ENCODE results near the gene PAGE4.
A peak's percentile ranks its signal among the peaks of the same experiment; 100 is the strongest.

Gene PAGE4

GRCh38 chrX:49877397-49878101 lies 48.4 kb downstream of the PAGE4 start:
- peak; percentile 80 for DNase-seq

DNA sequence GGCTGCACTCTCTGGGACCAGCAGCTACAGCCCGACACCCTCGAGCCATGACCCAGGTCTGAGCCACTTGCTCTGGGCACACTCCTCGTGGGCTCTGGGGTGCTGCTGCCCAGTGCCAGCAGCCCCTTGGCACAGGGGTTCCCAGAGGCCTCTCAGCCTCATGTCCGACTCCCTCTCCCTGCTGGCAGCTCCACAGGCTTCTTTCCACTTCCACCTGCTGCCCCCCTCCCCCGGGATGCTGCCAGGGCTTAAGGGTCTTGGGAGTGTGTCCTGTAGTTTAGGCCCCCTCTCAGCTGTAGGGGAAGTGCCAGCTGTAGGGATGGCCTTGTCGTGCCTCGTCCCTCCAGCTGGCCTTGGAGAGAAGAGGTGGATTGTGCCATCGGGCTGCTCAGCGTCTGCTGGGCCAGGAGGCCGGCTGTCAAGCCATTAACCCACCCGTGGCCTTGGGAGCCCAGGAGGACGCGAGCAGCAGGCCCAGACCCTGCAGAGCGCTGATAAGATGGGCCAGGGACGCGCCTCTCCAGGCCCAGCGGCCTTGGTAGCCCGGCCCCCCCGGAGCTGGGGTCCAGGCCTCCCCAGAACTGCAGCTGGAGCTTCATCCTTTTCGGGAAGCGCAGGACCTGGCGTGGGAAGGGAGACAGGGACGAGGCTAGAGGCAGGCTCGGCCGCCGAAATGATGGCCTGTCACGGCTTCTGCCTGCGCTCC lies 49.2 kb downstream of the PAGE4 start:
- peak; percentile 50 for DNase-seq

DNA sequence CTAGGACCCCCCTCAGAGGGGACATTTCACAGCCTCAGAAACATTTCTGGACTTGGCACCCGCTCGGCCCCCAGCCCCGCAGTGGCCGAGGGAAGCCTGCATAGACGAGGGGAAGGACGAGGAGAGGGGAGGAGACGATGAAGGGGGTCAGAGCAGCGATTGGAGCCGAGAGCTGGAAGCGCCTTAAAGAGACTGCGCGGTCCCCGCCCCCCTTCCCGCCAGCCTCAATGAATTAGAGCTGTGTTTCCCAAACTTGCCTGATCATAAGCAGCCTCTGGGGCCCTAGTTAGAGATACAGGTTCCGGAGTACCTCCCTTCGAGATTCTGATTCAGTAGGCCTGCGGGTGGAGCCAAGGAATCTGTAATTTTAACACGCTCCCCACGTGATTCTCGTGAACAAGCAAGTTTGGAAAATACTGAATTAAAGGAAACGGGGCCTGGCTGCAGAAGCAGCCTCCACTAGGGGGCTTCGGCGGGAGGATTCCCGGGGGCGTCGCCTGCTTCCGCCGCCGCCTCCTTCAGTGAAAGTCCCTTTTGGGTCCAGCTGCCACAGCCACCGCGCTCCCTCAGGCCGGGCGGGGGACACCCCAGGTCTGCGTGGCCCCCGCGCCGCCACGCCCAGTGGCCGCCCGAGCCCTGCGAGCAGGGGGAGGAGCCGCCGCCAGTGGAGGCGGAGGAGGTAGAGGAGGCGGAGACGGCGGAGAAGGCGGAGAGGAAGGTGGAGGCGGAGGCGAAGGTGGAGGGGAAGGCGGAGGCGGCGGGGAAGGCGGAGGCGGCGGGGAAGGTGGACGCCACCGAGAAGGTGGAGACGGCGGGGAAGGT lies 49.9 kb downstream of the PAGE4 start, which contains the start of gene USP27X:
USP27X (plus strand) TSS at position 651 of the 822 bp plus-strand sequence. CDS start 824 bp downstream, outside the sequence.
- peak; percentile 89 for DNase-seq

DNA sequence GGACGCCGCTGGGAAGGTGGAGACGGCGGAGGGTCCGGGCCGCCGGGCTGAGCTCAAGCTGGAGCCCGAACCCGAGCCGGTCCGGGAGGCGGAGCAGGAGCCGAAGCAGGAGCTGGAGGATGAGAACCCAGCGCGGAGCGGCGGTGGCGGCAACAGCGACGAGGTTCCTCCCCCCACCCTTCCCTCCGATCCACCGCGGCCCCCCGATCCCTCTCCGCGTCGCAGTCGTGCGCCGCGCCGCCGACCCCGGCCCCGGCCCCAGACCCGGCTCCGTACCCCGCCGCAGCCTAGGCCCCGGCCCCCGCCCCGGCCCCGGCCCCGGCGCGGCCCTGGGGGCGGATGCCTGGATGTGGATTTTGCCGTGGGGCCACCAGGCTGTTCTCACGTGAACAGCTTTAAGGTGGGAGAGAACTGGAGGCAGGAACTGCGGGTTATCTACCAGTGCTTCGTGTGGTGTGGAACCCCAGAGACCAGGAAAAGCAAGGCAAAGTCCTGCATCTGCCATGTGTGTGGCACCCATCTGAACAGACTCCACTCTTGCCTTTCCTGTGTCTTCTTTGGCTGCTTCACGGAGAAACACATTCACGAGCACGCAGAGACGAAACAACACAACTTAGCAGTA lies 50.7 kb downstream of the PAGE4 start:
- peak; percentile 39 for DNase-seq

GRCh38 chrX:49880668-49881067 lies 51.6 kb downstream of the PAGE4 start:
- no peak for DNase-seq
